ENCODE data around the gene CMTR1. TPM values are rescaled to one million over a fixed set of nuclear protein-coding genes. Genes with fewer than 3 reads are reported as not detected.

CMTR1 gene
- total RNA-seq, 1 donor: 33.4 TPM

DNA sequence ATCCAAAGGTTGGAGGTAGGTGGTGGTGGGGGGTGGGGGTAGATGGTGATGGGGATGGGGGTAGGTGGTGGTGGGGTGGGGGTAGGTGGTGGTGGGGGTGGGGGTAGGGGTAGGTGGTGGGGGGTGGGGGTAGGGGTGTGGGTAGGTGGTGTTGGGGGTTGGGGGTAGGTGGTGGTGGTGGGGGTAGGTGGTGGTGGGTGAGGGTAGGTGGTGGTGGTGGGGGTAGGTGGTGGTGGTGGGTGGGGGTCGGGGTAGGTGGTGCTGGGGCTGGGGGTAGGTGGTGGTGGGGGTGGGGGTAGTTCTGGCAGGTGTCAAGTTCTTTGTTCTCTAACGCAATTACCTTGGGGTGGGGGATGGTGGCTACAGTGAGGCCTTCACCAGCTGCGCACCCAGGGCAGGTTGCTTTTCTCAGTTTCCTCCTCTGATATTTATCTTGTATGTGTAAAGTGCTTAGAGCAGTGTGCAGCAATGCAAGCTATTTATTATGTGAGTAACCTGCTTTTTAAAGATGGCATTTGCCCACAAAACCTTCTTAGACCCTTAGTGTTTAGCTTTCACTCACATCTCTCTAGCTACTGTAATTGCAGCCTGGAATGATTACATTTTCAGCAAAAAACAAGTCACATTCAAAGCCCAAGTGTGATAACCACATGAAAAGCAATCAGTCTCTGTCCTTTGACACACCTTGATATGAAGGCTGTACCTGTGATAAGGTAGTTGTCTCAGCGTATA is 74.8 kb downstream of the CMTR1 start:
- DNase-seq (ENCODE audit: low read depth in 2 of 3, low spot score in 2 of 3): no peak

DNA sequence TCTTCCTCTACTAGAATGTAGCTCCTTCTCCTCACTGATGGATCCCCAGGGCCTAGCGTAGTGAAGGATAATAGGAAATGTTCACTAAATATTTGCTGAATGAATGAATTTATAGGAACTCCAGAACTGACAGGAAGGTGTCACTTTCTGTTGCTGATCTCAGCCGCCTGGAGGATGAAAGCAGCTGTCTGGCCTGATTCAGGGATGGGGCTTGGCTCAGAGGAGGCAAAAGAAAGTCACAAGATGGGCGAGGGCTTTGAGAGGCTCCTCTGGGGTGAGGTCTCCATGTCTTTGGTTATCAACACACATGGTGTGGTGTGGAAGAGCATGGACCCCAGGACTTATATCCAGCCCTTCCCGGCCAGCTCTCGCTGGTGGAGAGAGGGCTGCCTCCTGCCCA is 78.2 kb downstream of the CMTR1 start:
- DNase-seq (ENCODE audit: low read depth in 2 of 3, low spot score in 2 of 3): no peak

DNA sequence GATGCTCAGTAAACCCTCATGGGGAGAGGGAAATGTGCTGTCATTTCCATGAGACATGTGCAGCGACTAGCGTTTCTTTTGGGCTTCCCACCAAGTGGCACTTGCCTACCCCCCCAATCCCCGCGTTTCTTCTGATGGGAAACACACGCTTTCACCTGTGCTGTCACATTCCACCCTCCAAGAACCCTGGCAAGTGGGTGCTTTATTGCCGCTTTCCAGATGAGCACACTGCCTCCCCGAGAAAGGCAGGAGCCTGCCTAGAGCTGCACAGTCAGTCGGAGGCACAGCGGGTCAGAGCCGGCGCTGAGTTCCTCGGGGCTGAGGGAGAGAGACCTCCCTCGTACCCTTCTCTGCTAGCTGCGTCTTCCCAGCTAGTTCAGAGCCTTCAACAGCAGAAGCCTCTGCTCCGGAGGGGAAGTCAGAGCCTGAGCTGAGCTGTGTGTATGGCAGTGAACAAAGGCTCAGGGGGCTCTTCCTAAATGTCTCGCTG is 78.9 kb downstream of the CMTR1 start:
- DNase-seq (ENCODE audit: low read depth in 2 of 3, low spot score in 2 of 3): no peak

DNA sequence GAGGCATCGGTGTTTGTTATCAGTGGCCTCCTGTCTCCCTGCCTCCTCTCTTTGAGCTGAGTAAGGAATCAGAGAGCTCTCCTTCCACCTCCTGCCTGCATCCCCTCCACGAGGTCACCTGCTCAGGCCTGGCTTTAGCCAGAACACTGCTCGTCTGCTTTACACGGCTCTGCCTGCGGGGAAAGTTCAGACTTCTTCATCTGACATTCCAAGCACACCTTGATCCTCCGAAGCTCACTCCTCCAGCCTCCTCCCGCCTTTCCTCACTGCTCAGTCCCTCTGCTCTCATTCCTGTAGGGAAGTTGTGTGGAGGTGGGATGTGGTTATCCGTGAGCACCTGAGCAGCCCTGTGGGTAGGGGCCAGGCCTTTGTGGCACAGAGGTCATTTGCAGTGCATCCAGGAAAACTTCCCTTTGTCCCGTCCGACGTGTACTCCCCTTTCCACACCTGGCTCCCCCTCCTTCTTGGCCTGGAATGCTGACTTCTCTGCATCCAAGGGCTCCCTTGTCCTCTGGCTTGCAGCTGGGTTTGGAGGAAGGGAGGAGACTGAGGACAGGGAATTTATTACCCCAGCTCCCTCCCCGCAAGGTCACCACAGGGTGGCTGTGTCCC is 79.5 kb downstream of the CMTR1 start:
- DNase-seq (ENCODE audit: low read depth in 2 of 3, low spot score in 2 of 3): no peak

DNA sequence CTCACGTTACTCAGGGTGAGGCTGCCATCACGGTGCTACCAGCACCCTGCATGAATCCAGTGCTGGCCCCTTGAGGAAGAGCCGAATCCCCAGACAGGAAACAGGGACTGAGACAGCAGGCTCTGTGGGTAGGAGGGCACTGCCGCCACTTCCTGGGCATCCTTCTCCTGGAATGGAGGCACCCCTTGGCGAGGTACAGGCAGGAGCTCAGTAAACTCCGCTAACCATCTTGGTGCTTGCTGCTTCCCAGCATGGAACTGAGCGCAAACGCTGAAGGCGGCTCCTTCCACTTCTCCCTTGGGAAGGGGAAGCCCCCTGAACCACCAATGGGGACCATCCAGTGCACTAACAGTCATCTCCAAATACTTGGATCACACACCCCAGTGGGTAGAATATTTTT is 80.1 kb downstream of the CMTR1 start:
- no peak for DNase-seq (ENCODE audit: low read depth in 2 of 3, low spot score in 2 of 3)

DNA sequence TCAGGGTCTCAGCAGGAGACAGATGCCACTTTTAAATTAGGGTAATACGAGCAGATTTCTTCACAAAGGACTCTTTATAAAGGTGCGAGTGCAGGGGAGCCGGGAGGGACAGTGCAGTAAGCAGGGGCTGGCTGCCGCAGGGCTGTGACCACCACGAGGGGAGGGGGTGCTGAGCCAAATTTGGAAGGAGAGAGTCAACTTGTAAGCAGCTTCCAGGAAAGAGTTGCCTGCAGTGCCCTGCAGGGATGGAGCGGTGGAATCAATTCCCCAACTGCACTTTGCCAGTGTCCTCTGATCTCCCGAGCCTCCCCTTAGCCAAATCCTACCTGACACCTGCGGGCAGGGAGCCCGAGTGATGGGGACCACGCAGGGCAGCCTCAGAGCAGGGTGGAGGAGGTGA is 80.6 kb downstream of the CMTR1 start:
- DNase-seq (ENCODE audit: low read depth in 2 of 3, low spot score in 2 of 3): no peak

DNA sequence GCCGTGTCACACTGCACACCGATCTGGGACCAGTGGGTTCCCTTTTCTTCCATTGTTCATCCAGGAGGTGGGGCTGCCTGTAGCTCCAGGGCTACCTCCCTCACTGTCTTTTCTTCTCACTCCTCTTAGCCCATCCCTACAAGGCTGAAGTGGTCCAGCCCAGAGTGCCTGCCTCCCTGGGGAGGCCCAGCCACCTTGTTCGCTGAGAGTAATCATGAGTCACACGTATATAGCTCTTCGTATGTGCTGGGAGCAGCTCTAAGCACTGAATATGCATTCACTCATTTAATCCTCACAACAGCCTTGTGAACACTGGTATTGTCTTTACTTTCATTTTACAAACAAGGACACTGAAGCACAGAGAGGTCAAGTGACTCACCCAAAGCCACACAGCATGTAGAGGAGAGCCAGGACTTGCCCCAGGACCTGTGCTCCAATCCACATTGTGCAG is 81.3 kb downstream of the CMTR1 start:
- DNase-seq (ENCODE audit: low read depth in 2 of 3, low spot score in 2 of 3): no peak

DNA sequence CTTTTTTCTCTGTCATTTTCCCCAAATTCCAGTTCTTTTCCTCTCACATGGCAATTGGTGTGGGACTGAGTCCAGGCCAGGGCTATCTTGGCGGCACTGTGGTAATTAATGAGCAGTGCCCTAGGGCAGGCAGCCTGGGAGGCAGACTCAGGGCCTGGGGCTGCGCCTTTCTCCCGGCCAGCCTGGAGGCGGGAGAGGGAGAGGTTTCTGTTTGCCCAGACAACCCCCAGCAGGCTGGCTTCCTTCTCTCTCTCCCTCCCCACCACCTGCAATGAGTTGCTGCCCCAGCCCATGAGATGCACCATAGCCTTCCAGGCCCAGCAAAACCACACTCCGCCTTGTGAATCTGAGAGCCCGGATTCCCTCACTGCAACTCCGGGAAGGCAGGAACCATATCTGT is 81.8 kb downstream of the CMTR1 start:
- DNase-seq (ENCODE audit: low read depth in 2 of 3, low spot score in 2 of 3): no peak

DNA sequence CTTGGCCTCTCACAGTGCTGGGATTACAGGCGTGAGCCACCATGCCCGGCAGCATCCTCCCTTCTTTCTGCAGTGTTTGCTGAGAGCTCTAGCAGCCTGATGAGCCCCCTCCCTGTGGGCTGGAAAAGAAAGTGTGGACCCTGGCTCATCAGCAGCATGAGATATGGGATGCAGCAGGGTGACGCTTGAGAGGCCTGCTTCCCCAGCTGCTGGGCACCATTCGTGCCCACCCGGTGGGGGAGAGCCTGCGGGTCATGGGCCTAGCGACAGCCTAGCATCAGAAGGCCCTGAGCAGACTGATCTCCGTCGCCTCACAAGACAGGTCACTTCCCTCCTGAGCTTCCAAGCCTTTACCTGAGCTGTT is 82.7 kb downstream of the CMTR1 start:
- DNase-seq (ENCODE audit: low read depth in 2 of 3, low spot score in 2 of 3): no peak

DNA sequence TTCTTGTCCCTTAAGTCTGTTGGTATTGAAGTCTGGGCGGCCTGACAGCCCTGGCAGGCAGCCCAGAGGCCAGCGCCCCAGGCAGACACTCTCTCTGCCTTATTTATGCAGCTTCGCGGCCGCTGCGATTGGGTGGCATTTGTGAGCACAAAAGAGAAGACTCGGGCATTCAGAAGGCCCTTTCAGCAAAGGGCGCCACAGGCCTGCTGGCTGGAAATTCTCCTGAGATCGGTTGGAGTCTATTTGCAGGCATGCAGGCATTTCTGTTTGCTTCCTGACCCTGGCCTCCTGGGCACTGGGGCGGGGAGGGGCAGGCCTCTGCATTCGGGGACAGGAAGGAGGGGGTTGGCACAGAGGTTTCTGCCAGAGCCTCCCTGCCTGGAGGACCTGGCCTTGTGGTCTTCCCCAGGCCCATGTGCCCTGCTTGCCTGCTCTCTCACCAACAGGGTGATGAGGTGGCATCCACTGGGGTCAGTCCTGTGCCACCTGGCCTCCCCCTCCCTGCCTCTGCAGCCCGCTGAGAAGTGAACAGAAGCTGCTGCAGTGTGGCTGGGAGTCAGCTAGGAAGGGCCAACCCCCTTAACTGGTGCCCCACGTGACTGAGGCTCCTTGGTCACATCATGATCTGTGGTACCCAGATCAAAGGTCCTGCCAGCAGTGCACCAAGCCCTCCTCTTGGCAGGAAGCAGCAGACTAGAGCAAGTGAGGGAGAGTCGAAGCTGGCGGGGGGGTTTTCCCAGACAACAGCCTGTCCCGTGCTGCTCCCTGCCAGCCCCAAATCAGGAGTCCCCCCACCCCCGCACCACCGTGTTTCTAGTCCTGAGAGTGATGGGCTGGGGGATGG is 83.3 kb downstream of the CMTR1 start:
- DNase-seq (ENCODE audit: low read depth in 2 of 3, low spot score in 2 of 3): peak in 2 of 3 donors; percentile 47 to 79

DNA sequence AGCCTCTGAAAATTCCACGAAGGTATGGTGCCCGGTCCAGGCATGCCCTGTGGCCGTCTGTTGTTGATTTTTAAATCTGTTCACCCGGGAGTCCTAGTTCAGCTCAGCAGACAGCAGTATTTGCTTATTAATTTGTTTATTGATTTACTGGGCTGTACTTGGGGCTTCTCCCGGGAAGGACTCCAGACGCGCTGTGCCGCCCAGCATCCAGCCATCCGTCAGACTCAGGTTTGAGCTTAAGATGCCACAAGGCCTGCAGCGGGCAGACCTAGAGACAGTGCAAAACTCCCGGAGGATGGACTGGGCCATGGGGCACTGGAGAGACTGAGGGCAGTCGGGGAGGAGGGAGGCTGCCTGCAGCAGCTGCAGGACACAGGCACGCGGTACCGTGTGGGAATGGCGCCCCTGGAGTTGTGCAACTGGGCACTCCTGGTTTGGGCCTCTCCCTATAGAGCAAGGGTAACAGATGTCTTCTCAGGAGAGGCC is 83.9 kb downstream of the CMTR1 start:
- no peak for DNase-seq (ENCODE audit: low read depth in 2 of 3, low spot score in 2 of 3)

DNA sequence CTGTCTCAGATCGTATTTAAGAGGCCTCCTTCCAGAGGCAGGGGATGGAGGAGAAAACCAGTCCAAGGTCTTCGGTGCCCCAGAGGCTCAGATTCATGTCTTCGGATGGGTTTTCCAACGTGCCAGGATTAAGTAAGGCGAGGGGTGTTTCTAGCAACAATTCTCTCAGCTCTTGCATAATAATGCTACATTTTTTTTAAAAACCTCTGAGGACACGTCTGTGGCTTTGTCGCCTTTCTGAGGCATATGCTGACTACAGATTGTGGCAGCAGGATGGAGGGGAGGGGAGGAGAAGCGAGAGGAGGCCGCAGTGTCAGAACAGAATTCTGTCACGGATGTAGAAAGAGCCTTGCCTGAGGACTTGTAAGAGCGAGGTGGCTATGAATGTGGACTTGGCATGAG is 84.4 kb downstream of the CMTR1 start:
- DNase-seq (ENCODE audit: low read depth in 2 of 3, low spot score in 2 of 3): peak; percentile 60 to 94 (median 78)

DNA sequence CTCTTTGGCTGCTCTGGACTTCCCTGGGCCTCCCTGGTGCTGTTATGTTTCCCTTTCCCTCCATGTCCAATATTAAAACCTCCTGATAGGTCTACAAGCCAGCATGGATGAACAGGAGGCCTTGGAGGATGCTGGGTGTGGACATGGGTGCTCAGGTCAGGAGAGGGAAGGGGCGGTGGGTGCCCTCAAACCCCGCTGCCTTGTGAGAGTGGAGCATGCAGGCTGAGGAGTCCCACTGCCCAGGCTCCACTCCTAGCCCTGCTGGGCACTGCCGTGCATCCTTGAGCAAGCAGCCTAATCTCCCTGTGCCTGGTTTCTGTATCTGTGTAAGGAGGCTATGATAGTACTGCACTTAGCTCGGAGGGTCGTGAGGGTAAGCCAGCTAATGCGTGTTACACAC is 85.1 kb downstream of the CMTR1 start:
- no peak for DNase-seq (ENCODE audit: low read depth in 2 of 3, low spot score in 2 of 3)

DNA sequence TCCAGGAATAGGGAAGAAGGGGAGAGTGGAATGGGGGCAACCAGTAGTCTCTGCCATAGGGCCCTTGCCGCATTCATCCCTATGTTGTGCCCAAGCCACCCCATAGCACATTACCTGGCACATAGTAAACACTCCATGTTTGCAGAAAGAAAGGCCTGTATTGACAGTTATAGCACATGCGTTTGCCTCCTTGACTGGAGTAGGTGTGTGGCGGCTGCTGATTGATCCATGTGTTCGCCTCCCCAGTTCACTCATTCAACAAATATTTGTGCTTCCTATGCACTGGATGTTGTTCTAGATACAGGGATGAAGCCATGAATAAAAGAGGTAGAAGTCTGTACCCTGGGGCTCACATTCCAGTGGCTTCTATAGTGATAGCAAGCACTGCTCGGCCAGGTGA is 86.4 kb downstream of the CMTR1 start:
- no peak for DNase-seq (ENCODE audit: low read depth in 2 of 3, low spot score in 2 of 3)

DNA sequence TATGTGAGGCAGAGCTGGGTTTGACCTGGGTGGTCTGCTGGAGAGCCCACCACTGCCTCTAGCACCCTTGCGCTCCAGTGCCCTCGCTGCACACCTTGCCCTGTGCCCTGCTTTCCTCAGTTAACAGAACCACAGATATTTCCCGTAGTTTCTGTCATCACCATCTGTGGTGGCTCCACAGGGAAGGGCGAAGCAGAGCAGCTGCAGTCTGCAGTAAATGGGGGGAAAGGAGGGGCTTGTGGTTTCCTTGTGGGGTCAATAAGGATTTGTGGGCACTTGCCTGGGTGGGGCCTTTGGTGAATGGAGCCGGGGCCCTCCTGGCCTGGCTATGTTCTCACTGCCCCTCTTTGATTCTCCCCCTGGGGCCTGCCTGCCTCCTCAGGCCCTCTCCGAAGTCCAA is 87.9 kb downstream of the CMTR1 start:
- DNase-seq (ENCODE audit: low read depth in 2 of 3, low spot score in 2 of 3): peak in 1 of 3 donors; percentile 67

DNA sequence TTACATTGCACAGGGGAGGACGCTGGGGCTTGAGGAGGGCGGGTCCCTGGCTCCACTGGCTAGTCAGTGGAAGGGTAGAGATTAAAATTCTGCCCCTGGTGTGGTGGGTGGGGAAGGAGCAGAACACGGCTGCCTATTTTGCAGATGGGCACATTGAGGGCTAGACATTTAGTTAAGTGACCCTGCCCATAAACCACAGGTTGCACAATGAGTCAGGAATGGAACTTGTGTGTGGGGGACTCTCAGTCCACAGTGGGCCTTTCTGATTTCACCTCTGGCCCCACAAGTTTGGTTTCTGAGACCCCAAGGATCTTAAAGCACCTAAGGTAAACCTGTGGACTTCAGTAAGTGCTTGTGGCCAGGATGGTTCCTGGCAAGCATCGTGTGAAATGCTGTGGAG is 88.7 kb downstream of the CMTR1 start:
- DNase-seq (ENCODE audit: low read depth in 2 of 3, low spot score in 2 of 3): no peak

DNA sequence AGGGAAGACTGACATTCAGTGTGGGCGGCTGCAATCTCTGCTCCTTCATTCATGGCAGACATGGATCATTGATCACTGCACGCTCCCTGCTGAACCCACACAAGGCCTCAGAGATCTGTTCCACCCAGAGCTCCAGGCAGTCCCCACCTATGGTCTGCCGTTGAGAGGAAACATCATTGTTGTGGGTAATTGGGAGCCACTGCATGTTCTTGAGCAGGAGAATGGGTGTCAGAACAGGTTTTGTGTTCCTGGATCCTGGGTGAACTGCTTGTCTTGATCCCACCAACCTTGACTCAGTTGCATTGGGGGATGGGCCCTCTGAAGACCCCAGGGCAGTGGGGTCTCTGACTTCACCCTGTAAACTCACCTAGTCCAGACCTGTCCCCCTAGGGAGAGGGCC is 89.8 kb downstream of the CMTR1 start:
- no peak for DNase-seq (ENCODE audit: low read depth in 2 of 3, low spot score in 2 of 3)

DNA sequence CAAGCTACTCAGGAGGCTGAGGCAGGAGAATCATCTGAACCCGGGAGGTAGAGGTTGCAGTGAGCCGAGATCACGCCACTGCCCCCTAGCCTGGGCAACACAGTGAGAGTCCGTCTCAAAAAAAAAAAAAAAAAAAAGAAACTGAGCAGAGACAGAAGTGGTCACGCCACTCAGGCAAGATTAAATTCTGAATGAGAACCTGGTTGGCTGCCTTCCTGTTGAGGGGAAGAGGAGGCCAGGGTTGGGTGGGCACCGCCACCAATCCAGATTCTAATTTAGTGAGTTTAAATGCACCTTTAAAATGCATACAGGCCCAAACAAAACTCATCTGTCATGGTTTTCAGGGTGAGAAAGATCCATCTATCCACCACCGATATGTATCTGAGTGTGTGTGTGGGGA is 90.4 kb downstream of the CMTR1 start:
- no peak for DNase-seq (ENCODE audit: low read depth in 2 of 3, low spot score in 2 of 3)

DNA sequence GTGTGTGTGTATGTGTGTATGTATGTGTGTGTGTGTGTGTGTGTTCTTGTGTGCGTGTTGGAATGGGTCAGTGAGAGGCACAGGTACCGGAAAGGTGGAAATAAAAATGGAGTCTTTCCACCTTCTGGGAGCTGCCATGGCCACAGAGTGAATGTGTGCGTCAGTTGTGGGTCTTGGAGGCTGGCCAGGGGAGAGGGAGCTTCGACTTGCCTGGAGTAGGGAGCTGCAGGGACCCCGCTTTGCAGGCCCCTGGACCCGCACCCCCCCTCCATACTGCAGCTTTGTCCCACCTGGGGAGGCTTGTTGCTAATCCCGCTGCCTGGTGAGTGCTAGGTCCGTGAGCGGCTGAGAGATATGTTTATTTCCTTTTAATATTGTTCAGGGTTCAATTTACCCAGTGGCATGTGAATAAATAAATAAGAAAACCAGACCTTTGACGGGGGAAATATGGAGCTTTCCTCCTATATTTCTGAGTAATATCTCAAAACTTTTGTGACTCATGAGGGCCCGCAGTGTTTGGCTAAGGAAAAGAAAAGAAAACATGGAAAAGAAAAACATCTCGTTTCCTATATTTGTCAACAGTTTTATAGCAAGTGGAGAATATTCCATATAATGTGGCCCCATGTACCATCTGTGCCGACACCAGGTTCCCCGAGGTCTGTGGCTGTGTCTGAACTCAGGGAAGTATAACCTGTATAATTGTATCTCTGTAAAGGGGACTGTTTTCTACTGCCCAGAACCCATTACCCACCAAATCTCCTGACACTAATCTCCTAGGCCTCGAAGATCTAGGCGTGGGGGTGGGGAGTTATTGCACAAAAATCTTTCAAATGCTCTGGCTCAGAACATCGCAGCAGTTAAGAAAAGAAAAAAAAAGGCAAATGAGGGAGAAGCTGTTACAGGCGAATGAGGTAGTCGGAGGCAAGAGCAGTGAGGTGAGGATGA is 91.3 kb downstream of the CMTR1 start:
- DNase-seq (ENCODE audit: low read depth in 2 of 3, low spot score in 2 of 3): no peak

DNA sequence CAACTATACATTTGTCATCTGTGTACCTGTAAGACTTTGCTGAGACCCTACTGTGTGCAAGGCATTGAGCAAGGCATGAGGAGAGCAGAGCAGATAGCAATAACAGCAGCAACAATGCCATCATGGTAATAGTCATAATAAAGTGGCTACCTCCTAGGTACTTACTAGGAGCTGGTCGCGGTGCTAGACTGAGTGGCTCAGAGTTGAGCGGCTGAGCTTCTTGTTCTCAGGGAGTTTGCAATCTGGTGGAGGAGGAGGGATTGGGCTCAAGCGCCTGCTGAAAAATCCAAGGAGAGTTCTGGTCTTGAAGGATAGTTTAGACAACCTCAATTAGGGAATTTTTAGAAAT is 91.9 kb downstream of the CMTR1 start:
- no peak for DNase-seq (ENCODE audit: low read depth in 2 of 3, low spot score in 2 of 3)
